OCI-LY1 (cell line): ENCODE results near the gene MAP3K4.

Experiments used
- H2AFZ ChIP-seq: fragments of 200-600 bp; sonication (generic), shearing (Covaris generic); 2 replicates; pipeline ENCODE4 v1.6.0; 2014; ENCODE audit warnings: antibody characterized with exemption, mild to moderate bottlenecking, low read length
- H3F3A ChIP-seq: fragments of 200-600 bp; sonication (generic), shearing (Covaris generic); 2 replicates; pipeline ENCODE4 v1.6.0; 2014; ENCODE audit warnings: mild to moderate bottlenecking, antibody characterized with exemption, low read length, moderate library complexity; ENCODE audit not compliant: insufficient read depth
- H3K27ac ChIP-seq: fragments of 200-600 bp; sonication (generic); 2 replicates; pipeline ENCODE4 v1.5.1; 2014; ENCODE audit warnings: low read length, mixed run types, mild to moderate bottlenecking, low read depth; ENCODE audit not compliant: poor library complexity, severe bottlenecking
- H3K27me3 ChIP-seq: fragments of 200-600 bp; sonication (generic); 2 replicates; pipeline ENCODE4 v1.6.0; 2014; ENCODE audit warnings: antibody characterized with exemption, mild to moderate bottlenecking, low read length, moderate library complexity; ENCODE audit not compliant: insufficient read depth
- H3K36me3 ChIP-seq: fragments of 200-600 bp; sonication (generic); 2 replicates; pipeline ENCODE4 v1.6.1; 2014; ENCODE audit warnings: mild to moderate bottlenecking, antibody characterized with exemption, low read length, moderate library complexity, mixed read lengths; ENCODE audit not compliant: insufficient read depth
- H3K4me1 ChIP-seq: fragments of 200-600 bp; sonication (generic); 2 replicates; pipeline ENCODE4 v1.5.1; 2014; ENCODE audit warnings: mild to moderate bottlenecking, low read length, moderate library complexity; ENCODE audit not compliant: insufficient read depth, severe bottlenecking
- H3K4me2 ChIP-seq: fragments of 200-600 bp; sonication (generic), shearing (Covaris generic); 2 replicates; pipeline ENCODE4 v1.6.1; 2014; ENCODE audit warnings: low read length
- H3K4me3 ChIP-seq: fragments of 200-600 bp; sonication (generic); 2 replicates; pipeline ENCODE4 v1.5.1; 2014; ENCODE audit warnings: low read length, low read depth, mild to moderate bottlenecking, mixed read lengths; ENCODE audit not compliant: poor library complexity, severe bottlenecking
- H3K79me2 ChIP-seq: fragments of 200-600 bp; shearing (Covaris generic); 2 replicates; pipeline ENCODE4 v1.6.1; 2016; ENCODE audit warnings: mixed run types, low read length, mixed read lengths; ENCODE audit not compliant: insufficient read depth
- H3K9ac ChIP-seq: fragments of 200-600 bp; sonication (generic), shearing (Covaris generic); 2 replicates; pipeline ENCODE4 v1.6.1; 2014; ENCODE audit warnings: mild to moderate bottlenecking, low read length, mixed read lengths
- H3K9me2 ChIP-seq: fragments of 200-600 bp; sonication (generic), shearing (Covaris generic); 2 replicates; pipeline ENCODE4 v1.6.1; 2014; ENCODE audit warnings: low read depth, mild to moderate bottlenecking, low read length, mixed read lengths
- H3K9me3 ChIP-seq: fragments of 200-600 bp; shearing (Covaris generic); 2 replicates; pipeline ENCODE4 v1.6.1; 2014; ENCODE audit warnings: low read length, mixed read lengths
- H4K20me1 ChIP-seq: fragments of 200-600 bp; sonication (generic), shearing (Covaris generic); 2 replicates; pipeline ENCODE4 v1.6.0; 2016; ENCODE audit warnings: mild to moderate bottlenecking, low read length; ENCODE audit not compliant: insufficient read depth
- CTCF ChIP-seq: fragments of 200-600 bp; sonication (generic), shearing (Covaris generic); IDR thresholded peaks from 2 replicates; pipeline ENCODE4 v1.5.1; 2017; ENCODE audit warnings: mild to moderate bottlenecking, antibody characterized with exemption, low read length, moderate library complexity, mixed read lengths
- EZH2 ChIP-seq: fragments of 200-600 bp; sonication (generic), shearing (Covaris generic); IDR thresholded peaks from 2 replicates; pipeline ENCODE4 v1.8.0; 2017; ENCODE audit warnings: borderline replicate concordance, mixed run types, mild to moderate bottlenecking, antibody characterized with exemption, low read length, moderate library complexity, mixed read lengths

MAP3K4 gene

GRCh38 chr6:161088676-161089328, 97.2 kb downstream of the MAP3K4 start:
- no peaks in the 10 kb centered on the region for H3F3A ChIP-seq
- H3K9ac ChIP-seq, result no peak overlapping the region
- no peak overlapping the region for H3K27ac ChIP-seq
- no peak overlapping the region for H2AFZ ChIP-seq
- no peaks in the 10 kb centered on the region for H4K20me1 ChIP-seq
- no peaks in the 10 kb centered on the region for H3K9me2 ChIP-seq
- H3K79me2 ChIP-seq, result no peaks in the 10 kb centered on the region
- H3K4me3 ChIP-seq, result no peak overlapping the region
- H3K27me3 ChIP-seq, result no peaks in the 10 kb centered on the region
- H3K4me2 ChIP-seq, result no peak overlapping the region
- no peak for TF ChIP-seq EZH2
- no peak for TF ChIP-seq CTCF
- H3K9me3 ChIP-seq, result no peaks in the 10 kb centered on the region
- peaks cover 60% of the 10 kb centered on the region; the same call in 1 of the 2 replicates for H3K36me3 ChIP-seq
- no peaks in the 10 kb centered on the region for H3K4me1 ChIP-seq

GRCh38 chr6:161091151-161091550, 99.6 kb downstream of the MAP3K4 start:
- Histone ChIP-seq H3K27me3 (no peaks in the 10 kb centered on the region), H3K9me3 (no peaks in the 10 kb centered on the region), H3K9me2 (no peaks in the 10 kb centered on the region), H4K20me1 (no peaks in the 10 kb centered on the region), H2AFZ (no peak overlapping the region), H3K27ac (no peak overlapping the region), H3K4me3 (no peak overlapping the region), H3K36me3 (peaks cover 51% of the 10 kb centered on the region; the same call in 1 of the 2 replicates), H3K9ac (no peak overlapping the region), H3F3A (no peaks in the 10 kb centered on the region), H3K79me2 (no peaks in the 10 kb centered on the region), H3K4me2 (no peak overlapping the region), H3K4me1 (no peaks in the 10 kb centered on the region)
- TF ChIP-seq EZH2 (no peak), CTCF (no peak)

GRCh38 chr6:161091972-161092701, 100.6 kb downstream of the MAP3K4 start:
- no peak overlapping the region for H3K27ac ChIP-seq

More at GRCh38 chr6:161091972-161092701, 100.6 kb downstream of the MAP3K4 start:
- H4K20me1 ChIP-seq, result no peaks in the 10 kb centered on the region
- no peak overlapping the region for H3K9ac ChIP-seq
- no peaks in the 10 kb centered on the region for H3K79me2 ChIP-seq
- H3K4me1 ChIP-seq, result no peaks in the 10 kb centered on the region
- no peak overlapping the region for H2AFZ ChIP-seq
- no peak overlapping the region for H3K4me2 ChIP-seq
- TF ChIP-seq EZH2, result no peak
- TF ChIP-seq CTCF, result no peak
- no peak overlapping the region for H3K4me3 ChIP-seq
- no peaks in the 10 kb centered on the region for H3K9me2 ChIP-seq
- H3K36me3 ChIP-seq, result peaks cover 45% of the 10 kb centered on the region; the same call in 1 of the 2 replicates
- no peaks in the 10 kb centered on the region for H3F3A ChIP-seq
- H3K27me3 ChIP-seq, result no peaks in the 10 kb centered on the region
- H3K9me3 ChIP-seq, result no peaks in the 10 kb centered on the region
